Body of pancreas (tissue), 4 donors: Measurements from ENCODE around the gene ATG12.

Source experiments
- CTCF ChIP-seq, 7 experiments: fragments of 450-650 bp in 4 of 7; fragments of 200-600 bp in 3 of 7; sonication (generic) in 3 of 7; IDR thresholded peaks; one replicate each; pipeline ENCODE4 v1.5.1; 2016 to 2019; ENCODE audit warnings: antibody characterized with exemption in 7 of 7
- POLR2A ChIP-seq, 3 donors: fragments of 450-650 bp; IDR thresholded peaks; one replicate each; pipeline ENCODE4 v1.6.1; 2016; ENCODE audit warnings: antibody characterized with exemption in 3 of 3, mild to moderate bottlenecking in 2 of 3

GRCh38 chr5:115844321-115844817 lies 3.0 kb upstream of the ATG12 start:
- TF ChIP-seq CTCF (IDR thresholded peaks at IDR 0.05) = no peak
- TF ChIP-seq POLR2A (IDR thresholded peaks at IDR 0.05) = no peak
